SW480 (cell line): ENCODE data around the gene LTA4H.

Experiments used
- DNase-seq: peaks from one replicate; pipeline ENCODE4 v3.0.0-alpha.2; 2016; ENCODE audit warnings: low spot score

LTA4H gene

GRCh38 chr12:96034621-96035282, 635 bp downstream of the LTA4H start:
- peak; percentile 67 for DNase-seq

GRCh38 chr12:96033549-96034389, 1.6 kb downstream of the LTA4H start:
- peak; percentile 14 for DNase-seq

GRCh38 chr12:96029826-96030225, 5.6 kb downstream of the LTA4H start:
- no peak for DNase-seq

- no peak for DNase-seq
Observed at GRCh38 chr12:96028538-96028937, 6.8 kb downstream of the LTA4H start.

GRCh38 chr12:96026331-96026730, 9.1 kb downstream of the LTA4H start:
- no peak for DNase-seq

- DNase-seq = no peak
Observed at GRCh38 chr12:96025518-96025917, 9.9 kb downstream of the LTA4H start.

GRCh38 chr12:96020314-96021003, 14.9 kb downstream of the LTA4H start:
- no peak for DNase-seq

- DNase-seq = peak; percentile 23
Observed at GRCh38 chr12:96015672-96016071, 19.7 kb downstream of the LTA4H start.

GRCh38 chr12:96014943-96015599, 20.3 kb downstream of the LTA4H start:
- DNase-seq = no peak

GRCh38 chr12:96007729-96008128, 27.7 kb downstream of the LTA4H start:
- DNase-seq = no peak

- no peak for DNase-seq
Observed at GRCh38 chr12:96006727-96007126, 28.7 kb downstream of the LTA4H start.

GRCh38 chr12:96000858-96001257, 34.5 kb downstream of the LTA4H start:
- no peak for DNase-seq

- DNase-seq = no peak
Observed at GRCh38 chr12:95999484-95999883, 35.9 kb downstream of the LTA4H start.

GRCh38 chr12:95998611-95999286, 36.6 kb downstream of the LTA4H start:
- DNase-seq = peak; percentile 52

- no peak for DNase-seq
Observed at GRCh38 chr12:95997911-95998510, 37.4 kb downstream of the LTA4H start.

- DNase-seq = no peak
Observed at GRCh38 chr12:95997276-95997675, 38.1 kb downstream of the LTA4H start.

- no peak for DNase-seq
Observed at GRCh38 chr12:95996034-95996658, 39.2 kb downstream of the LTA4H start, which contains the start of gene HAL. TSS of gene HAL (minus strand) at chr12:95996344. CDS start at chr12:95995910, 434 bp downstream.

GRCh38 chr12:95995238-95996031, 40.0 kb downstream of the LTA4H start:
- DNase-seq = no peak

- no peak for DNase-seq
Observed at GRCh38 chr12:95994476-95994875, 40.9 kb downstream of the LTA4H start.

- no peak for DNase-seq
Observed at GRCh38 chr12:95993907-95994306, 41.5 kb downstream of the LTA4H start.
